ENCODE results near the gene NDST1.

NDST1 gene

DNA sequence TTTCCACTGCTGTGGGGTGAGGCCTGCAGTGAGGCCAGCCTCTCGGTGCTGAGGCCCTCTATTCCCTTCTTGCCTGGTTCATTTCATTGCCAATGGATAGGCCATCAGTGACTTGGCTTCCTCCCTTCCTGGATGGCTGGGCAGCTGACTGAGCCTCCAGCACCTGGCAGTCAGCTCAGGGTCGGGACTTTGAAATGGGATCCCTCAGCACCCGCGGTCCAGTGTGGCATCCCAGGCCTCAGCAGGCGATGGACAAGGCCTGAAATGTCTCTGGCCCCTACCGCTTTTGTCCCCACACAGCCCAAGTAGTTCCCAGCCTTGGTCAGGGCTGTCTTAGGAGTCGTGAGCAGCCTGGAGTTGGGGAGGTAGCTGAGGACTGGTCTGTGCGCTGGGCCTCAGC is 17.2 kb downstream of the NDST1 start:
- DNase-seq: no peak

DNA sequence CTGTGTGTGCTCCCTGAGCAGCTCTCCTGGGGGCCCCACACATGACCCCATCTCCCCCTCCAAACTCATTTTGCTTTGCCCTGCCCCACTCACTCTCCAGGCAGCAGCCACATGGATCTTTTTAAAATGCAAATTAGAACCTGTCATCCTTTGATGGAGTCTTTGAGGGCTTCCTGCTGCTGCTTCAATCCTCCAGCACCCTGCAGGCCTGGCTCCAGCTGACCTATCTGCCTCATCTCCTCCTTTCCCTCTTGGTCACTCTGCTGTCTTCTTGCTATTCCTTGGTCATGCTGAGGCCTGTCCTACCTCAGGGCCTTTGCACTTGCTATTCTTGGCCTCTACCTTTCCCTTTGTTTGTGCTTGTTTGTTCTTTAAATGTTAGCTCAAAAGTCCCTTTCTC is 17.9 kb downstream of the NDST1 start:
- no peak for DNase-seq

DNA sequence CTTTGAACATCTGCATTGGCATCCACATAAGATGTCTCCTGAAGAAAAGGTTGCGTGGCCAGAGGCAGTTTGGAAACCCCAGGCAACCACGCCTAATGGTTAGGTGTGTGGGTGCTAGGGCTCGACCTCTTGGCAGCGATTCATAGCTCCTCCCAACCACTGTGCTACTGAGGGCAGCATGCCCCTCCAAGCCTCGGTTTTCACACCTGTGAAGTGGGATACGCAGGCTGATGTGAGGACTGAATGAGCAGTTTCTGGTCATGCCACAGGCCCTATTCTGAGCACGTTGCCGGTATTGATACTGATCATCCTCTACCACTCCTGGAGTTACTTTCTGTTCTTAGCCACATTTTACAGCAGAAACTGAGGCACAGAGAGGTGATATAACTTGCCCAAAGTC is 19.1 kb downstream of the NDST1 start:
- DNase-seq: no peak

GRCh38 chr5:150527808-150528207 is 19.9 kb downstream of the NDST1 start:
- no peak for DNase-seq

- DNase-seq: no peak
Observed at GRCh38 chr5:150528924-150529546, 21.1 kb downstream of the NDST1 start.

GRCh38 chr5:150529555-150529954 is 21.6 kb downstream of the NDST1 start:
- DNase-seq: no peak

DNA sequence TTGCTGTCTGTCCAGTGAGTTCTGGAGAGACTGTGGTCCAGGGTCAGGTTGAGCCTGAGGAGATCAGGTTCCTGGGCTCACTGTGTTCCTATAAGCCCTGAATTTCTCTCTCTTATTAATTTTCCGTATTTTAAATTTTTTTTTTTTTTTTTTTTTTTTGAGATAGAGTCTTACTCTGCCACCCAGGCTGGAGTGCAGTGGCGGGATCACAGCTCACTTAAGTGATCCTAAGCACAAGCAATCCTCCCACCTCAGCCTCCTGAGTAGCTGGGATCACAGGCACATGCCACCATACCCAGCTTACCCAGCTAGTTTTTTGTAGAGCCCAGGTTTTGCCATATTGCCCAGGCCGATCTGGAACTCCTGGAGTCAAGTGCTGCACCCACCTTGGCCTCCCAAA is 22.5 kb downstream of the NDST1 start:
- DNase-seq: no peak

- DNase-seq: no peak
Observed at GRCh38 chr5:150530951-150531588, 23.1 kb downstream of the NDST1 start.

DNA sequence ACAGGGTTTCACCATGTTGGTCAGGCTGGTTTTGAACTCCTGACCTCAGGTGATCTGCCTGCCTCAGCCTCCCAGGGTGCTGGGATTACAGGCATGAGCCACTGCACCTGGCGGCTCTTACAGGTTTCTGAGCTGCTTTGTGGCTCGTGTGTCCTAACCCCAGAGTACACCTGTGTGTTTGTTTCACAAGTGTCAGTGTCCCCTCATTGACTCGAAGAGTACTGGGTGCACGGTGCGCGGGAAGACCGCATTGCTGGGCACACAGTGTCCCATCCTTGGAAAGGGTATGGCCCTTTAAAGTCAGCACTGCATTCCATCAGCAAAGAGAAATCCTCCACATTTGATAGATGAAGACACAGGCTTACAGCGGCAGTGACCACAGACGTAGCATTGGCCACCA is 23.8 kb downstream of the NDST1 start:
- no peak for DNase-seq

DNA sequence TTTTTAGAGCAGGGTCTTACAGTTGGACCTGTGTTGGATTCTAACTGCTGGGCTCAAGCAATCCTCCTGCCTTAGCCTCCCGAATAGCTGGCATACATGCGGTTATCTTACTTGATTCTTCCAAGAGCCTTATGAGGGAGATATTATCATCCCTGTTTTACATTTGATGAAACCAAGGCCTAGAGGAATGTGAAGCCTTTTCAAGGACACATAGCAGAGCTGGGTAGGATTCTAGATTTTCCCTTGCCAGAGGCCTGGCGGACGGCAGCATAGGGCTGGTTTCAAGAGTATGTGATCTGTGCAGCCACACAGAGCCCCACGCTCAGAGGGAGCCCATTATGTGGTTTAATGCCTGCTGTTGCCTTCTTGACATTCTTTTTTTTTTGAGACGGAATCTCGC is 24.2 kb downstream of the NDST1 start:
- DNase-seq: no peak

GRCh38 chr5:150532996-150533395 is 25.1 kb downstream of the NDST1 start:
- no peak for DNase-seq

- no peak for DNase-seq
Observed at GRCh38 chr5:150534811-150535210, 26.9 kb downstream of the NDST1 start.

DNA sequence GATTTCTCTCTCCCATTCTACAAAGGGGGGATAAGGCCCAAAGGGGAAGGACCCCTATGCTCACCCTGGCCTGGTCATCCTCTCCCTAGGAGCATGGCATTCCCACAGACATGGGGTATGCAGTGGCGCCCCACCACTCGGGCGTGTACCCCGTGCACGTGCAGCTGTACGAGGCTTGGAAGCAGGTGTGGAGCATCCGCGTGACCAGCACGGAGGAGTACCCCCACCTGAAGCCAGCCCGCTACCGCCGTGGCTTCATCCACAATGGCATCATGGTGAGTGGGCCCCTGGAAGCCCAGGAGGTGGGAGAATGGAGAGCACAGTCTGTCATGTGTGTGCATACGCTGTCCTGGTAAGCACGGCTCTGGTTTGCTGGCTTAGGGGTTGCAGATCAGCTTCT is 27.7 kb downstream of the NDST1 start:
- DNase-seq: no peak

DNA sequence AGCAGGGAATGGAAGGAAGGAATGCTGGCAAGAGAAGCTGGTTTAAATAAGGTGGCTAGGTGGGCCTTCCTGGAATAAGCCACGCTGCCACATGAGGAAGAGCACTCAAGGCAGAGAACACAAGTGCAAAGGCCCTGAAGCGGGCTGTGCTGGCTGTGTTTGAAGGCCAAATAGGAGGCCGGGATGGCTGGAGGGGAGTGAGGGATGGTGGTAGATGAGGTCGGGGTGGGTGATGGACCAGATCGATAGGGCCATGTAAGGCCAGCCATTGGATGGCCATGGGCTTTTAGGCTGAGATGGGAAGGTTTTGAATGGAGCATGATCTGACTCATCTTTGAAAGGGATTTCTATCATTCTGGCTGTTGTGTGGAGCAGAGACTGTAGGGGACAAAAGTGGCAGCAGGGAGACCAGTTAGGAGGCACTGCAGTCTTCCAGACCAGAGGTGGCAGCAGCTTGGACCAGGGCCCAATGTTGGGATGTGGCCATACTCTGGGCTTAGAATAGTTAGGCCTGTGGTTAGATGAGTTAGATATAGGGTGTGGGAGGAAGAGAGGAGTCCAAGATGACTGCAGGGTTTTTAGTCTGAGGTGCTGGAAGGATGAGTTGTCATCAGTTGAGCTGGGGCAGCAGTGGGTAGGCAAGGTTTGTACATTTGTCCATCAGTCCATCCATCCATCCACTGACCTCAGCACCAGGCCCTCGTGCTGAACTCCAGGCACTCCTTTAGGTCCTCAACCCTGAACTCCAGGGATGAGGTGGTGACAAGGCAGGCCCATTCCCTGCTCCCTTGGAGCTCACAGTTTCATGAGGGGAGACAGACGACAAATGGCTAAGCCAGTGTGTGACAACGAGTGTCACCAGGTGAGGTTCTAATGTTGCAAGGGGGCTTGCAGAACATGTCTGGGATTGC is 30.3 kb downstream of the NDST1 start:
- no peak for DNase-seq

GRCh38 chr5:150539206-150539605 is 31.3 kb downstream of the NDST1 start:
- DNase-seq: no peak

DNA sequence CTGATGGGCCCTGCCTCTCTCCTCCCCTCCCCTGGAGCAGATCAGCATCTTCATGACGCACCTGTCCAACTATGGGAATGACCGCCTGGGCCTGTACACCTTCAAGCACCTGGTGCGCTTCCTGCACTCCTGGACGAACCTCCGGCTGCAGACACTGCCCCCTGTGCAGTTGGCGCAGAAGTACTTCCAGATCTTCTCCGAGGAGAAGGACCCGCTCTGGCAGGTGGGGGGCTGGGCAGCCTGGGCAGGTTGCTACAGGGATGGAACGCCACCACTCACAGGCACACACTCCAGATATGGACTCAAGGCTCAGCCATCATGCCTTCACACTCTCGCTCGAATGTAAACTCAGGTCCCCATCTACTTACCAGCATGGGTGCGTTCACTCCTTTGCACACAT is 32.1 kb downstream of the NDST1 start:
- no peak for DNase-seq

DNA sequence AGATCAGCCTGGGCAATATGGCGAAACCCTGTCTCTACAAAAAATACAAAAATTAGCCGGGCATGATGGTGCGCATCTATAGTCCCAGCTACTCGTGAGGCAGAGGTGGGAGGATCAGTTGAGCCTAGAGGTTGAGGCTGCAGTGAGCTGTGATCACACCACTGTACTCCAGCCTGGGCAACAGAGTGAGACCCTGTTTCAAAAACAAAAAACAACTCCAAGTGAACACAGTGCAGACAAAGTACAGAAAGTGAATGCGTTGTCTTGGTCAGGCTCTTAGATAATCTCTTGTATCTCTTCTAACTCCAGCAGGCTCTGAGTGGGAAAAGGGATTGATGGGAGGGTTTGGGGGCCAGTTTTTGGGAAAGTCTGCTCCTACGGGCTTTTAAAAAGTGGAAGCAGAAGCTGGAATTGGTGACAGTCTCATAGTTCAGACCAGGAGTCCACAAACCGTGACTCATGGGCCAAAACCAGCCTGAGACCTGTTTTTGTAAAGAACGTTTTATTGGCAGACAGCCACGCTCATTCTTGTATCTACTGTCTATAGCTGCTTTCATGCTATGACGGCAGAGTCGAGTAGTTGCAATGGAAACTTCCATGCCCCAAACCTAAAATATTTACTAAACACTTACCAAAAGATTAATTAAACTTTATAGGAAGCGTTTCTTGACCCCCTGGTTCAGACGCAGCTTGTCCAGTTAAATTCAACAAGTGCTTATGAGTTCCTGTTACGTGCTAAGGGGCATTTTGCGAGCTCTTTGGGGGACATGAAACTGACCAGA is 32.9 kb downstream of the NDST1 start:
- no peak for DNase-seq

DNA sequence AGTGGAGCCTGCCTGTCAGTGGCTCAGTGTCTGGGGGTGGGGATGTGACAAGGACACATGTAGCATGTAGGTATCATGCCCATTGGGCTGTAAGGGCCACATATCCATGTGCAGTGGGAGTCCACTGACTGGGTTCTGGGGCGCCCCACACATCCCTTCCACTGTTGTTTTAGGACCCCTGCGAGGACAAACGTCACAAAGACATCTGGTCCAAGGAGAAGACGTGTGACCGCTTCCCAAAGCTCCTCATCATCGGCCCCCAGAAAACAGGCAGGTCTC is 33.4 kb downstream of the NDST1 start:
- DNase-seq: no peak

DNA sequence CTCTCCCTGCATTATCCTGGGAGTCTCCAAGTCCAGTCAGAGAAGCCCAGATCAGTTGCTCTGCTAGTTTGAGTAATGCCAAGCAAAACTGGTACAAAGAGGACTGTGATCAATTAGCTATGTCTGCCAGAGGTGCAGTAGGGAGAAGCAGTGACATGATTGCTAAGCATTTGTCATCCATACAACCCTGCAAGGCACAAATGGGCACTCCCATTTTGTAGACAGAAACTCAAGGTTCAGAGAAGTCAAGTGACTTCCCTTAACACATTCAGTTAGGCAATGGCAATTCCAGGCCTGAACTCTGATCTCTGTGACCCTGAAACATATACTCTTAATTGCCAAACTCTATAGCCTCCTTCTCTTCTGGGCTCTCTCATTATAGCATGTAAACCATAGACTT is 34.0 kb downstream of the NDST1 start:
- no peak for DNase-seq

DNA sequence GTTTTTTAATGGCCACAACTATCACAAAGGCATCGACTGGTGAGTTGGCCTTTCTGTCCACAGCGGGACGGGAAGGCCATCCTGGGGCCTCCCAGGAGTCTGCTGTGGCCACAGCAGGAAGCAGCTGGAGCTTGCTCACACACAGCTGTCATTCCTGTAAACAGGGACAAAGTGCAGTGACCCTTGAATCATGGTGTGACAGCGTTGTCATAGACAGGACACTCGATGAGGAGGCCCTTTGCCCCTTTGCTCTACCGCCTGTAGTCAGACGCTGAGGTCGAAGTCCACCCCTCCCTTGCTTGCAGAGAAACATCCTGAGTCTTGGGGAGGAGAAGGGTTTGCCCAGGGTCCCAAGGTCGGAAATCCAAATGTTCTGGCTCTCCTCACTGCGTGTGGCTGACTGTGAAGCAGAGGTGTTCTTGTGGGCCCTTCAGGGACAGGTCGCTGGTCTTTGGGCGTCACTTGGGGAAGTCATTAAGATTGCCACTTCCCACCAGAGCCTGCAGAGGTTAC is 35.1 kb downstream of the NDST1 start:
- no peak for DNase-seq

DNA sequence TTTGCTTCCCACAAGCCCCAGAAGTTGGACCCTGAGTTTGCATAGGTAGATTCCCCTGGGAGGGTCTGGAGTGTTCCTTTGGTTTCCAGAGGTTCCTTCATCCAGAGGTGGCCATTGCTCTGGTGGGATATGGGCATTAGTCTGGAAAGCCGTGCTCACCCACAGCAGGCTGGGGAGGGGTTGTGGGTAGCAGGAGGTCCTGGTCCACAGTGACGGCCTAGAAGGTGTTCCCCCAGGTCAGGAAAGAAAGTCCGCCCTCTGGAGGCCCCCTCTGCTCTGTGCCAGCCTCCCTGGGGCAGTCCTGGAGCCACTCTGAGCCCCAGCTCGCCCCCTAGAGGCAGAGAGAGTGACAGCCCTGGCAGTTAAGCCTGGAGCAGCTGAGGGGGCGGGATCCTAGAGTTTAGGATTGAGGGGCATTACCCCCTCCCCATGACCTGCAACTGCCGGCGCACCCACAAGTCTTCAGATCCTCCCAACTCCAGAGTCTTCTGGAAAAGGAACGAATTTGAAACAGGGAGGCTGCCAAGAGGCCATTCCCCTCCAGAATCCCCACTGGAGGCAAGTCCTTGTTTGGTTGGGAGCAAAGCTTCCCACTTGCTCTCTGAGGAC is 36.8 kb downstream of the NDST1 start:
- no peak for DNase-seq

GRCh38 chr5:150545246-150545645 is 37.3 kb downstream of the NDST1 start:
- no peak for DNase-seq

- DNase-seq: no peak
Observed at GRCh38 chr5:150548123-150548522, 40.2 kb downstream of the NDST1 start.

All from DMS79 treated with DMSO at 0.1 percent for 48 hours (cell line).